Activated naive CD8-positive, alpha-beta T cell treated with anti-CD3 and anti-CD28 coated beads, Interleukin-2, amount 10 ng/mL, durations not matched to agents 7 days and 5 days (primary cell): Measurements from ENCODE around the gene GNG10. TPM values are rescaled to one million over a fixed set of nuclear protein-coding genes. Genes with fewer than 3 reads are reported as not detected.
"Not testable (repeated sequence)": the region's sequence is repeated elsewhere in the genome, so short reads cannot be mapped to it uniquely, and the experiment has no call there.

ENCODE experiments used
- ATAC-seq: fragments of 150-1000 bp; cut with Tn5 transposase; one replicate; pipeline ENCODE4 v1.10.0; 2021; ENCODE audit warnings: low read depth, moderate library complexity
- POLR2A ChIA-PET: fragments of 350-600 bp; sonication (Branson Sonifier 250); formaldehyde crosslinking; loops from one replicate; lab custom pipeline; 2021; ENCODE audit warnings: antibody characterized with exemption; lab: Charles Lee
- DNase-seq: peaks from one replicate; pipeline ENCODE4 v3.0.0; 2021
- H3K27ac Mint-ChIP-seq: one replicate; pipeline ENCODE4 v1.8.0; 2022; ENCODE audit warnings: mild to moderate bottlenecking, mixed read lengths
- H3K27me3 Mint-ChIP-seq: one replicate; pipeline ENCODE4 v1.8.0; 2022; ENCODE audit warnings: mild to moderate bottlenecking, moderate library complexity, mixed read lengths
- H3K36me3 Mint-ChIP-seq: one replicate; pipeline ENCODE4 v1.8.0; 2021; ENCODE audit warnings: mild to moderate bottlenecking, mixed read lengths
- H3K4me1 Mint-ChIP-seq: one replicate; pipeline ENCODE4 v1.8.0; 2021; ENCODE audit warnings: mixed read lengths
- H3K4me3 Mint-ChIP-seq: one replicate; pipeline ENCODE4 v1.8.0; 2022; ENCODE audit warnings: mild to moderate bottlenecking, moderate library complexity, mixed read lengths
- H3K9me3 Mint-ChIP-seq: one replicate; pipeline ENCODE4 v1.8.0; 2021; ENCODE audit warnings: mixed read lengths
- total RNA-seq, 2 experiments: library from RNA; stranded (reverse); gene quantifications; one replicate each; pipeline ENCODE4 v1.2.3, GENCODE V29; 2021

Gene GNG10
- 10 to 100 TPM; 17.8 to 18.5 TPM for total RNA-seq

GRCh38 chr9:111661150-111661801 is at the start of gene GNG10:
Gene GNG10, plus strand, starts transcription at chr9:111661605. Its CDS starts 30 bp downstream, at chr9:111661635.
- Mint-ChIP-seq H3K27ac (peak within 1 kb of the TSS; percentile 93), H3K36me3 (peaks cover 14% of the 10 kb centered on the region), H3K4me1 (peaks cover 23% of the 10 kb centered on the region), H3K4me3 (peak within 1 kb of the TSS; percentile 96), H3K9me3 (no peaks in the 10 kb centered on the region), H3K27me3 (no peaks in the 10 kb centered on the region)
- POLR2A ChIA-PET: interaction anchor here (0.8 to 1.2 kb wide), 5 partner anchors 9 to 136 kb away, joined by 3 to 20 read pairs (median 3); partner anchors contain the start of genes DNAJC25 and ZNF483
- DNase-seq (peak; percentile 86), ATAC-seq (peak; percentile 92)

DNA sequence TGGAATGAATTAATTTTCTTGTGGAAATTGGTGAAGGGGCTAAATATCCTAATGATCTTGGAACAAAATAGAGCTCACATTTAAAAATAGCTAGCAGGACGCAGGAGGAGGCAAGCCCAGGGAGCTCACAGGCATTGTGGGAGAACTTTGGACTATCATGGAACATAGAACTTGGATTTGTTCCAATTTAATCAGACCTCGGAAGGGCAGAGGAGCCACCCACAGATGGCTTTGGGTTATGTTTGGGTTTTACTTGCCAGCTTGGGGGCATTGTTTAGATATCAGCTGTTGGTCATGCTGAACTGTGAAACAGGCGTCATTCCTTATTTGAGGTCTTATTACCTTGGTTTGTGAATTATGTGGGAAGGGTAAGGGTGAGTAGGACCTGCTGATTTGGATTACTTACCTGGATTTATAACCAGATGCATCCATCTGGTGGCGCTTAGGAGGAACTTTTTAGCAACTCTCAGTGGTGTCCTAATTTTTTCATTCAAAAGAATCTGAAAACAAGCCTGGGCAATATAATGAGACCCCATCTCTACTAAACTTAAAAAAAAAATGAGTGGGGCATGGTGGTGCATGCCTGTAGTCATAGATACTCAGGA is 47.9 kb upstream of the GNG10 start:
- no peaks in the 10 kb centered on the region for H3K36me3 Mint-ChIP-seq
- peaks cover 19% of the 10 kb centered on the region for H3K27me3 Mint-ChIP-seq
- no peak overlapping the region for H3K27ac Mint-ChIP-seq
- ATAC-seq (no peak), DNase-seq (no peak)
- H3K9me3 Mint-ChIP-seq: no peaks in the 10 kb centered on the region
- no peaks in the 10 kb centered on the region for H3K4me1 Mint-ChIP-seq
- POLR2A ChIA-PET: interaction anchor here (0.8 kb wide), 1 partner anchor 47 kb away, joined by 3 read pairs; the partner anchor contains the start of gene GNG10
- no peak overlapping the region for H3K4me3 Mint-ChIP-seq

- Mint-ChIP-seq H3K27ac (no peak overlapping the region), H3K27me3 (peaks cover 16% of the 10 kb centered on the region), H3K4me1 (no peaks in the 10 kb centered on the region), H3K36me3 (no peaks in the 10 kb centered on the region), H3K9me3 (no peaks in the 10 kb centered on the region), H3K4me3 (no peak overlapping the region)
- POLR2A ChIA-PET: no interaction called here
- no peak for DNase-seq
- no peak for ATAC-seq
These were observed 45.5 kb upstream of the GNG10 start for GRCh38 chr9:111615928-111616327.

DNA sequence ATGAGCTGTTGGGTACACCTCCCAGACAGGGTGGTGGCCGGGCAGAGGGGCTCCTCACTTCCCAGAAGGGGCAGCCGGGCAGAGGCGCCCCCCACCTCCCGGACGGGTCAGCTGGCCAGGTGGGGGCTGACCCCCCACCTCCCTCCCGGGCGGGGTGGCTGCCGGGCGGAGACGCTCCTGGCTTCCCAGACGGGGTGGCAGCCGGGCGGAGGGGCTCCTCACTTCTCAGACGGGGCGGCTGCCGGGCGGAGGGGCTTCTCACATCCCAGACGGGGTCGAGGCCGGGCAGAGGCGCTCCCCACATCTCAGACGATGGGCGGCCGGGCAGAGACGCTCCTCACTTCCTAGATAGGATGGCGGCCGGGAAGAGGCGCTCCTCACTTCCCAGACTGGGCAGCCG is 44.1 kb upstream of the GNG10 start:
- DNase-seq, POLR2A ChIA-PET, H3K9me3 Mint-ChIP-seq, H3K4me1 Mint-ChIP-seq, ATAC-seq, H3K4me3 Mint-ChIP-seq, H3K27ac Mint-ChIP-seq, H3K36me3 Mint-ChIP-seq: not testable (repeated sequence)
- H3K27me3 Mint-ChIP-seq: peaks cover 17% of the 10 kb centered on the region

GRCh38 chr9:111621895-111622480 is 39.4 kb upstream of the GNG10 start:
- Mint-ChIP-seq H3K27ac (no peak overlapping the region), H3K27me3 (peaks cover 17% of the 10 kb centered on the region), H3K36me3 (no peaks in the 10 kb centered on the region), H3K9me3 (no peaks in the 10 kb centered on the region), H3K4me1 (no peaks in the 10 kb centered on the region), H3K4me3 (no peak overlapping the region)
- DNase-seq: no peak
- peak; percentile 71 for ATAC-seq
- POLR2A ChIA-PET: no interaction called here

- Mint-ChIP-seq H3K27me3 (peaks cover 17% of the 10 kb centered on the region), H3K4me1 (no peaks in the 10 kb centered on the region), H3K36me3 (no peaks in the 10 kb centered on the region), H3K9me3 (no peaks in the 10 kb centered on the region), H3K4me3 (no peak overlapping the region), H3K27ac (no peak overlapping the region)
- no peak for ATAC-seq
- POLR2A ChIA-PET: no interaction called here
- DNase-seq: no peak
These were observed 38.8 kb upstream of the GNG10 start for GRCh38 chr9:111622626-111623025.

DNA sequence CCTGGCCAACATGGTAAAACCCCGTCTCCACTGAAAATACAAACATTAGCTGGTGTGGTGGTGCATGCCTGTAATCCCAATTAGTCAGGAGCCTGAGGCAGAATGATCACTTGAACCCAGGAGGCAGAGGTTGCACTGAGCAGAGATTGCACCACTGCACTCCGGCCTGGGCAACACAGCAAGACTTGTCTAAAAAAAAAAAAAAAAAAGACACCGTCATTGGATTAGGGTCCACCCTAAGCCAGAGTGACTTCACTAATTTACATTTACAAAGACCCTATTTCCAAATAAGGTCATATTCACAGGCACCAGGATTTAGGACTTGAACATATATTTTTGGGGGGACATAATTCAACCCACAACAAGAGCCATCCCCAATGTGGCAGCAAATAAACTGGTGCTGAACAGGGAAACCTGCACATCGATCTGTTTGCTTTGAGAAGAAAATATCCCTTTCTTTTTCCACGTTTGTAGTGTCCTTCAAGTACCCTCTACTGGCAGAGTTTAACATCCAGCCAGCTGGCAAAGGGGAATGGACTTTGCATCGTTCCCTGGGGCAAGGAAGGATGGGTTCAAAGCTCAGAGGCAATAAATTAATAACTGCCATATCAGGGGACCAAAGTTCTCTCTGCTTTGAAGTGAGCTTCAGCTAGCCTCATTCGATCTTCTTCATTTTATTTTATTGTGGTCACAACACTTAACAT is 34.0 kb upstream of the GNG10 start:
- peaks cover 11% of the 10 kb centered on the region for H3K27me3 Mint-ChIP-seq
- no peak for DNase-seq
- no peak overlapping the region for H3K27ac Mint-ChIP-seq
- ATAC-seq: no peak
- no peaks in the 10 kb centered on the region for H3K36me3 Mint-ChIP-seq
- peaks cover 10% of the 10 kb centered on the region for H3K4me1 Mint-ChIP-seq
- no peaks in the 10 kb centered on the region for H3K9me3 Mint-ChIP-seq
- POLR2A ChIA-PET: no interaction called here
- H3K4me3 Mint-ChIP-seq: no peak overlapping the region

DNA sequence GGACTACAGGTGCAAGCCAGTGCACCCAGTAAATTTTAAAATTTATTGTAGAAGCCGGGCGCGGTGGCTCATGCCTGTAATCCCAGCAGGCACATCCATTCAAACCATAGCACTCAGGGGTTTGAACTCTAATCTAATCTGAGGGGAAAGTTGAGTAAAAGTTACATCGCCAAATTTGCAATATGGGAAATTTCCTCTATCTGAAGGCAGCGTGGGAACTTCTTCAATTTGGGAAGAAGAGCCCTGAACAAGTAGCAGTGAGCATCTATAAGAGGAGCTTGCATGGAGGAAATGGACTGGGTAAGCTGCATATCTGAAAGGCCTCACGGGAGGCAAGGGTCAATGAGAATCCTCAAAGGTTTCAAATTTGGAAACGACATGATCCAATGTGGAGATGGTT is 33.0 kb upstream of the GNG10 start:
- no peaks in the 10 kb centered on the region for H3K36me3 Mint-ChIP-seq
- ATAC-seq (no peak), DNase-seq (no peak)
- H3K27ac Mint-ChIP-seq: no peak overlapping the region
- H3K9me3 Mint-ChIP-seq: no peaks in the 10 kb centered on the region
- no peak overlapping the region for H3K4me3 Mint-ChIP-seq
- H3K4me1 Mint-ChIP-seq: peaks cover 20% of the 10 kb centered on the region
- H3K27me3 Mint-ChIP-seq: peaks cover 9% of the 10 kb centered on the region
- POLR2A ChIA-PET: no interaction called here

DNA sequence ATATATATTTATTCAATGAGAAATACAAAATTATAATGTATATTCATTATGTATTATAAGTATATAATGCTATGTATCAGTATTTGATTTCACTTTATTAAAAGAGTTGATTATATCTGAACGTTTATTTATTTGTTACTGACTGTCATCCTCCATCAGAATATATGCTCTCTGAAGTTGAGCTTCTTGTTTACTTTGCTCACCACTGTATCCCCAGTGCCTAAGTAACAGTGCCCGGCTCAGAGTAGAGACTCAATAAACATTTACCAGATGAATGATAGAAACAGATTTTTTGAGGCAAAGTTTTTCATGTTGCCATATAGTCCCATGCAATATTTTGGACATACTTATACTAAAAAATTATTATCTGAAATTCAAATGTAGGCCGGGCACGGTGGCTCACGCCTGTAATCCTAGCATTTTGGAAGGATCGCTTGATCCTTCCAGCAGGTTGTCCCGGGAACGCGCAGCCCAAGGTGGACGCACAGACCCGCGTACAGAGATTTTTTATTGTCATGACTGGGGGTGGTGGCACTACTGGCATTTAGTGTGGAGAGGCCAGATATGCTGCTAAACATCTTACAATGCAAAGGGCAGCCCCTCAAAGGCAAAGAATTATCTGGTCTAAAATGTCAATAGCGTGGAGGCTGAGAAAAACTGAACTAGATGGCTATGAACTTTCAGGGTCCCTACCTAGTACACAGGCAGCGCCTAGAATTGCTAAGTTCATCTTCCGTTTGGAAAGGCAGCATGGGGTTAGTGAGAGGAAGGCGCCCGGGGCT is 31.0 kb upstream of the GNG10 start:
- Mint-ChIP-seq H3K4me3 (peak overlapping the region; percentile 98), H3K4me1 (peaks cover 31% of the 10 kb centered on the region), H3K36me3 (no peaks in the 10 kb centered on the region), H3K9me3 (no peaks in the 10 kb centered on the region), H3K27me3 (no peaks in the 10 kb centered on the region), H3K27ac (peak overlapping the region; percentile 84)
- no peak for DNase-seq
- POLR2A ChIA-PET: interaction anchor here (0.6 to 3.2 kb wide), 12 partner anchors 21 to 749 kb away, joined by 3 to 20 read pairs (median 3); partner anchors contain the start of genes ECPAS, GNG10 and UGCG
- ATAC-seq: peak; percentile 43

- POLR2A ChIA-PET: interaction anchor here (0.7 to 3.2 kb wide), 12 partner anchors 20 to 748 kb away, joined by 3 to 20 read pairs (median 4); partner anchors contain the start of genes ECPAS, GNG10 and UGCG
- Mint-ChIP-seq H3K9me3 (no peaks in the 10 kb centered on the region), H3K4me1 (peaks cover 33% of the 10 kb centered on the region), H3K36me3 (no peaks in the 10 kb centered on the region), H3K27me3 (no peaks in the 10 kb centered on the region), H3K27ac (peak overlapping the region; percentile 84), H3K4me3 (peak overlapping the region; percentile 98)
- DNase-seq: no peak
- ATAC-seq: no peak
These were observed 30.5 kb upstream of the GNG10 start for GRCh38 chr9:111630964-111631213.

DNA sequence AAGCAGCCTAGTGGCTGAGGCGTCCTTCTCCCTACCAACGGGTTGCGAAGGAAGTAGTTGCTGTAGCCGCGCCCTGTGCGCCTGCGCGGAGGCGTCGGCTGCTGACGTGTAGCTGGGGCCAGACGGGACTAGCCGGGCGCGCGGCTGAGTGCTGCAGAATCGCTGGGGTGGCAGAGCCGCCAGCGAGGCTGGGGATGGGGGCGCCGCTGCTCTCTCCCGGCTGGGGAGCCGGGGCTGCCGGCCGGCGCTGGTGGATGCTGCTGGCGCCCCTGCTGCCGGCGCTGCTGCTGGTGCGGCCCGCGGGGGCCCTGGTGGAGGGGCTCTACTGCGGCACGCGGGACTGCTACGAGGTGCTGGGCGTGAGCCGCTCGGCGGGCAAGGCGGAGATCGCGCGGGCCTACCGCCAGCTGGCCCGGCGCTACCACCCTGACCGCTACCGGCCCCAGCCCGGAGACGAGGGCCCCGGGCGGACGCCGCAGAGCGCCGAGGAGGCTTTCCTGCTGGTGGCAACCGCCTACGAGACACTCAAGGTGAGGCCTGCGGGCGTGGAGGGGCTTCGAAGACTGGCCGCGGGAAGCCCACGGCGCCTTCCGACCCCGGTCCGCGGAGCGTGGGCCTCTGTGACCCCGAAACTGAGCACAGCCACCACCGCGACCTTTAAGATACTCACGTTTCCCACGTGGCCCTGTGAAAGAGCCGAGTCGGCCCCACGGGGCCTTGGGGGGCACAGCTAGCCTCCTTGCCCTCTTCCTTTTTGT is 30.0 kb upstream of the GNG10 start, which contains the start of gene DNAJC25:
Gene DNAJC25, plus strand, starts transcription at position 121 of the 758 bp plus-strand sequence. Its CDS starts 74 bp downstream, at position 195.
- Mint-ChIP-seq H3K36me3 (no peaks in the 10 kb centered on the region), H3K9me3 (no peaks in the 10 kb centered on the region), H3K4me1 (peaks cover 36% of the 10 kb centered on the region), H3K27ac (peak within 1 kb of the TSS; percentile 84), H3K27me3 (no peaks in the 10 kb centered on the region), H3K4me3 (peak within 1 kb of the TSS; percentile 98)
- ATAC-seq: peak; percentile 98
- POLR2A ChIA-PET: interaction anchor here (0.7 to 3.2 kb wide), 12 partner anchors 20 to 748 kb away, joined by 3 to 20 read pairs (median 4); partner anchors contain the start of genes ECPAS, GNG10 and UGCG
- DNase-seq: peak; percentile 96

DNA sequence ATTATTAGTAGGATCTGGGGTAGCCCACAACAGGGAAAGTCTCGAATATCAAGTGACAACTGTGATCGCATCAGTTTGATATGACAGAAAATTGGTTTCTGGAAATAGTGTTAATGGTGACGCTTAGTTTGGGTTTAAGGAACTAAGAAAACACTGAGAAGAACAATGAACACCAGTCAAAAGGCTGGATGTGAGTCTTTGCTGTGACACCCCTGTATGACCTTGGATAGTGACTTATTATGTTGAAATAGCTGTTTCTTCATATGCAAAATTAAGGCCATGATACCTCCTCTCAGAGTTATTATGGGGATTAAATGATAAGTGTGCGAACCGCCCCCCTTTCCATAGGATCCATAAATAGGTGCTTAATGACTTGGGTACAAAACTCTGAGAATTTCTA is 29.3 kb upstream of the GNG10 start:
- POLR2A ChIA-PET: interaction anchor here (1.2 to 3.2 kb wide), 6 partner anchors 19 to 443 kb away, joined by 3 to 20 read pairs (median 6); partner anchors contain the start of genes ECPAS and GNG10
- Mint-ChIP-seq H3K27ac (peak overlapping the region; percentile 80), H3K9me3 (no peaks in the 10 kb centered on the region), H3K27me3 (no peaks in the 10 kb centered on the region), H3K36me3 (no peaks in the 10 kb centered on the region), H3K4me1 (peaks cover 36% of the 10 kb centered on the region), H3K4me3 (peak overlapping the region; percentile 96)
- DNase-seq (no peak), ATAC-seq (no peak)
